Right renal cortex interstitium (tissue), 3 donors: ENCODE measurements around the gene BNIP3. TPM values are rescaled to one million over a fixed set of nuclear protein-coding genes. Genes with fewer than 3 reads are reported as not detected.

ENCODE experiments used
- DNase-seq, 3 donors: peaks; one replicate each; pipeline ENCODE4 v3.0.0-alpha.2; 2013; ENCODE audit warnings: low read depth in 3 of 3, low spot score in 2 of 3
- polyA plus RNA-seq, 3 donors: library from polyadenylated mRNA; unstranded; fragments of 120-200 nt; gene quantifications; one replicate each; pipeline ENCODE4 v1.2.1, GENCODE V29; 2013; ENCODE audit not compliant: insufficient read length in 3 of 3

Gene BNIP3, protein sequence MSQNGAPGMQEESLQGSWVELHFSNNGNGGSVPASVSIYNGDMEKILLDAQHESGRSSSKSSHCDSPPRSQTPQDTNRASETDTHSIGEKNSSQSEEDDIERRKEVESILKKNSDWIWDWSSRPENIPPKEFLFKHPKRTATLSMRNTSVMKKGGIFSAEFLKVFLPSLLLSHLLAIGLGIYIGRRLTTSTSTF
- 10 to 100 TPM; 72.8 to 78.8 (median 73.4) TPM for polyA plus RNA-seq

- DNase-seq = peak; percentile 77 to 88 (median 86)
Measured at GRCh38 chr10:131981429-131982184, at the start of gene BNIP3. Gene BNIP3 (minus strand): TSS chr10:131981923. CDS start chr10:131981806, 117 bp downstream.

DNA sequence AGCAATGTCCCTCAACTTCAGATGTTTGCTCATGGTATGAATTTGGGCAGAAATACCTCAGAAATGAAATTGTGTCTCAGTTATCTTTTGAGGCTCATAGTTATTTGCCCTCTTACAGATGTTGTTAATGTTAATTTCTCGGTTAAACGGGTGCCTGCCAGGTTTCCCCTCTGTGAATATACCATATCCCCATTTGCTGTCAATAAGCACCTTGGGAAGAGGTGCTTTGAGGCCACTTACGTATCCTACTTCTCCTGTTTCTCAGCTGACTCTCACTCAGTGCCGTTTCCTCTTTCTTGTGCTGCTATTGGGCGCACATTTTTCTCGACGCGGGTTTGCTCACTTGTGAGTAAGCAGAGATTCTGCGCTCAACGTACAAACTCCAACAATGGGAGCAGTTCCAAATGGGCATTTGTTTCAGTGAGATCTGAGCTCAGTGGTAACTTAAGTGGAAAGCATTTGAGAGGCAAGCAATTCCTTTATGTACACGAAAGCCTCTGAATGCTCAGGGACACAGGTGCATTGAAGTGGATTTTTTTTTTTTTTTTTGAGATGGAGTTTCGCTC is 49.3 kb upstream of the BNIP3 start:
- DNase-seq = no peak

DNA sequence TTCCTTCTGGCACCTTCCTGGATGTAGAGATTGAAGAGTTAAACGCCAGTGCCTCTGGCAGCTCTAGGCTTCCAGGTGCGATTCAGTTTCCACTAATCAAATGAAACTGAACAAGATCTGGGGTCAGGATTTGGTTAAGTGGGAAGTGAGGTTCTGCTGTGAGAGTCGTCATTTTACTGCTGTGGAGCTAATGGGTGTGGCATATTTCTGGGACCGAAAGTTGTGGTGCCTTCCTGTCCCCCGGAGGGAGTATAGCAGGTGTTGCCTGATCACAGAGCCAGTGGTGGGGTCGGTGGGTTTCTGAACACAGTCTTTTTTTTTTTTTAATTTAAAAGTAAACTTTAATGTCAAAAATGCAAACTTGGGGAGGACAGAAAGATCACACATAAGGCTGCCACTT is 47.0 kb upstream of the BNIP3 start:
- DNase-seq = no peak

GRCh38 chr10:132027423-132027983 is 45.8 kb upstream of the BNIP3 start:
- DNase-seq = no peak

- peak in 2 of 3 donors; percentile 54 for DNase-seq
Measured at GRCh38 chr10:132023092-132023811, 41.5 kb upstream of the BNIP3 start.

- no peak for DNase-seq
Measured at GRCh38 chr10:132022241-132022640, 40.5 kb upstream of the BNIP3 start.

GRCh38 chr10:132021504-132022143 is 39.9 kb upstream of the BNIP3 start:
- no peak for DNase-seq

DNA sequence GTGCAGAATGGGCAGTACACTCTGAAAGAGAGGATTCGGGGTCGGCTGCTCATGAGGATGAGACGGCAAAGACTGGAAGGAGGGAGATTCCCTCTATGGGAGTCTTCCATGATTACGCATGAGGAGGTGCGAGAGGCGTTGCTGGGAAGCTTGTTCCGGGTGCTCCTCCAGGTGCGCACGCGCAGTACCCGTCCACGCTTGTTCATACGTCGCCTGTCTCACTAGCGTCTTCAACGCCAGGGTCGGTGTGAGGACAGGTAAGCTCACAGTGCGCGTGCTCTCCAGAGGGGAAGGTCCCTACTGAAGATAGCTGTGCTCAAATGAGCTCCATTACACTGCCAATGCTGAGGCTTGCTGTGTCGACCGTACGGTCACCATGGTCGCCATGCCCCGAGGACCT is 39.3 kb upstream of the BNIP3 start:
- DNase-seq = no peak

GRCh38 chr10:132020456-132020855 is 38.7 kb upstream of the BNIP3 start:
- DNase-seq = no peak

DNA sequence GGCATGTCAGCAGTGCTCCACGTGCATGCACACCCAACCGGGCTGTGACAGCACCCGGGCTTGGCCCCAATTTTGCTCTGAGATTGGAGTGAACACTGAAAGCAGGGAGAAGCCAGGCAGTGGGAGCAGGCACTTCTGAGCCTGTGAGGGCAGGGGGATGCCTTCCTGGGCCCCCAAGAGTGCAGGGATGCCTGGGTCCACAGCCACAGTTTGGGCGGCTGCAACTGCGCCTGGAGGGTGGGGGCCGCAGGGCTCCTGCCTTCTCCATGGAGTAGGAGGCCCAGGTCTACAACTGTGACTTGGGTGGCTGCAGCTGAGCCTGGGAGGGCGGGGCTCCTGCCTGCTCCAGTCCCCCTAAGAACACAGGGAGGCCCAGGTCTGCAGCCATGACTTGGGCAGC is 37.6 kb upstream of the BNIP3 start:
- DNase-seq = no peak

DNA sequence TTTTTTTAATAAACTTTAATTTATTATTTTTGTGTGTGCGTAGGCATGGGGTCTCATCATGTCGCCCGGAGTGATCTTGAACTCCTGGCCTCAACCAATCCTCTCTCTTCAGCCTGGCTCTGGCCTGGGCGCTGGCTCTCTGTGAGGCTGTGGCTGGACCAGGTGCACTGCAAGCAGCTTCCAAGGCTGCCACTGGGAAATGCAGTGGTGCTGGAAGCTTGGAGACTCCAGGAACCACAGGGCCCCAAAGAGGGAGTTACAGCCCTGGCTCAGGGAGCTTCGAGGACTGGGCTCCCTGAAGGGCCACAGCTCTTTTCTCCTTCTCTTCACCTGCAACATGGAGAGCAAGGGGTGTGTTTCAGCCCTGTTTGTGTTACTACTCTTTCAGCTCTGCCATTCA is 36.7 kb upstream of the BNIP3 start:
- DNase-seq = no peak

DNA sequence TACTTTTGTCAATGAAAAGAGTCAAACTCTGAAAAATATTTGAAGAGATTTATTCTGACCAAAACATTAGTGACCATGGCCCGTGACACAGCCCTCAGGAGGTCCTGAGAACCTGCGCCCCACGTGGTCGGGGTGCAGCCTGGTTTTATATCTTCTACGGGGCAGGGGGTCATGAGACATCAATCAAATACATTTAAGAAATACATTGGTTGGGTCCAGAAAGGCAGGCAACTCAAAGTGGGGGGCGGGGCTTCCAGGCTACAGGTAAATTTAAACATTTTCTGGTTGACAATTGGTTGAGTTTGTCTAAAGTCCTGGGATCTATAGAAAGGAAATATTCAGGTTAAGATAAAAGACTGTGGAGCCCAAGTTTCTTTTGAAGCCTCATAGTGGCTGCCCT is 34.8 kb upstream of the BNIP3 start:
- no peak for DNase-seq

DNA sequence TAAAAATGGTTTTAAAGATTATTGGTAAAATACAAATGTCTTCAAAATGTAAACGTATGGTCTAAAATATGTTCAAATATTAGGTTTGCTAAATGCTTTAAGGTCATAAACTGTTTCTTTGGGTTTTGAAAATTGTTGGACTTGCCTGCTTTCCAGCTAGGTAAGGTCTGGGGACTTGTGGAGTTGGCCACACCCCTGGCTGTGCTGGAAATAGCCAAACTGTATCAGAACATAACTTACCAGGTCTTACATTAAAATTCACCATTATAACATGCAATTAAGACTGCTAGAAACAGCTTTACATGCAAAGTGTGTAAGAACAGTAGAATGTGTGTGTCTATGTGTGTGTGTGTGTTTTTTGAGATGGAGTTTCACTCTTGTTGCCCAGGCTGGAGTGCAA is 29.7 kb upstream of the BNIP3 start:
- DNase-seq = no peak

DNA sequence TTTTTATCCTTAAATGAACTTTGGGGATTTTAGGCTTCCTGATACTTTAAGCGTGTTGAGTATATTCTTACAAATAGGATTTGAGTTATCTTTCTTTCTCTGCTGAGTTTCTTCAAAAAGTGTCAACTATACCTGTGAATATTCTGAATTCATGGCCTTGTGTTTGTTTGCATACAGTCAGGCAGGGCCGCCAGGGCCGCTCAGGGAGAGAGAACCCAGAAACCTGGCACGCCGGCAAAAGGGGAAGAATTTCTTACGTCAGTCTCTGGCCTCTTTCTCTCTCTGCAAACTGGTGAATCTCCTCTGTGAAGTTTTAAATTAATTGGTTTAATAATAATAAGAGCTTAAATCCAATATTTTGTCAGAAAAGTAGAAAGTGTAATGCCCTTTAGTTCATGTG is 29.3 kb upstream of the BNIP3 start:
- DNase-seq = no peak

DNA sequence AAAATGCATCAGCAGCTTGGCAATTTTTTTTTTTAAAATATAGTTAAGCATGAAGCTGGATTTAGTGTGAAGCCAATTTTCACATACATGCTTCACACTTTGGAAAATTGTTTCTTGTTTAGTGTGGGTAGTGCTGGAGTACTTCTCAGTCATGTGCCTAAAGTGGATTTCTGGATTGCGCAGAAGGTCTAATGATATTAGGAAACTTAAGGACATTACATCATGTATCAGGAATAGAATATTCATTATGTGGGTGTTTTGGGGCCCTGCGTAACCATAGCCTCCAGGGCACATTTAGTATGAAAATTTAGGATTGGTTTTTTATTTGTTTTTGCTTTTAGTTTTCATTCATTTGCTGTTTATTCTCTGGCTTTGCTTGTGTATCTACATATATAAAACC is 28.8 kb upstream of the BNIP3 start:
- no peak for DNase-seq

GRCh38 chr10:132009575-132009974 is 27.9 kb upstream of the BNIP3 start:
- DNase-seq = no peak

DNA sequence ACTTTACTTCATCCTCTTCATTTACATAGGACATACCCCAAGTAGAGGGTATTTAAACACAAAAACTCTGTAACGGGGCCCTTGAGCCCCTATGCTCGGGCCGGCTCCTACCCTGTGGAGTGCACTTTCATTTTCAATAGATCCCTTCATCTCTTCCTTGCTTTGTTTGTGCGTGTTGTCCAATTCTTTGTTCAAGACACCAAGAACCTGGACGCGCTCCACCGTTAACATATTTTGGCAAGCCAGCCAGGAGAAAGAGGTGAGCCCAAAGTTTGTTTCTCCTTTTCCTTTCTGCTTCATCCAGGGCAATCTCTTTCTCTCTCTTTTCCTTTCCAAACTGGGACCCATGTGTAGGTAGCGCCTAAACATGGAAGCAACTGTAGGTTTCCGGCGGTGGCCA is 26.0 kb upstream of the BNIP3 start:
- DNase-seq = no peak

DNA sequence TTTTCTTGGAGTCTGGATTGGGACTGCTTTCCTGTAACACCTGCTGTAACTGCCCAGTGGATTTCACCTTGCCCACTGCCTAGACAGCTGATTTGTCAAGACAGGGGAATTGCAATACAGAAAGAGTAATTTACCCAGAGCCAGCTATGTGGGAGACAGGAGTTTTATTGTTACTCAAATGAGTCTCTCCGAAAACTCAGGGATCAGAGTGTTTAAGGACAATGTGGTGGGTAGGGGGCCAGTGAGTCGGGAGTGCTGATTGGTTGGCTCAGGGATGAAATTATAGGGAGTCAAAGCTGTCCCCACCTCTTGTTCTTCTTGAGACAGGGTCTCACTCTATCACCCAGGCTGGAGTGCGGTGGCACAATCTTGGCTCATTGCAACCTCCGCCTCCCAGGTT is 25.2 kb upstream of the BNIP3 start:
- no peak for DNase-seq

GRCh38 chr10:132005147-132005546 is 23.4 kb upstream of the BNIP3 start:
- DNase-seq = no peak

DNA sequence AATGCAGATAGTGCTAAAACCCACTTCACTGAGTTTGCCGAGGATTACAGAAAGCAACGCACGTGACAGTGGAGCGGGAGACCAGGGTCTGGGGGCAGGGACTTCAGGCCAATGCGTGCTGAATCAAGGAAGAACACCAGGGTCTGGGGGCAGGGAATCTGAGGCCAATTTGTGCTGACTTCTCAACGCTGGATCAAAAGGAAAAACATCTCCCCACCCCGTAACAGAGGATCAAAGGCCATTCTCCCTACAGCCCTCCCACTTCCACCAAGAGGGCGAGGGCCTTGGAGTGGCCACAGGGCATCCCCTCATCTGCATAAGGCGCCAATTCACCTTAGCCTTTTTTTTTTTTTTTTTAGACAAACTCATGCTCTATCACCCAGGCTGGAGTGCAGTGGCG is 22.3 kb upstream of the BNIP3 start:
- no peak for DNase-seq
